Measurements from ENCODE around the gene IGFBP2. TPM values are rescaled to one million over a fixed set of nuclear protein-coding genes. Genes with fewer than 3 reads are reported as not detected.

Gene IGFBP2
- total and polyA plus RNA-seq, 2 experiments from 2014 or later = 451 to 476 TPM

GRCh38 chr2:216700781-216701180 is 67.6 kb downstream of the IGFBP2 start:
- no peak for DNase-seq (ENCODE audit: low read depth in 1 of 2, low spot score in 1 of 2)
- Histone ChIP-seq H3K9me3 (ENCODE audit: low read depth) (no peaks in the 10 kb centered on the region), H3K27me3 (no peaks in the 10 kb centered on the region), H3K4me1 (ENCODE audit: low read depth) (peaks cover 38% of the 10 kb centered on the region), H3K36me3 (no peaks in the 10 kb centered on the region), H3K27ac (no peak overlapping the region), H3K4me3 (no peak overlapping the region)
- TF ChIP-seq CTCF (IDR thresholded peaks at IDR 0.05; ENCODE audit: low read depth, low read length) = no peak

GRCh38 chr2:216701544-216701943 is 68.3 kb downstream of the IGFBP2 start:
- H3K4me3 ChIP-seq = no peak overlapping the region
- peaks cover 30% of the 10 kb centered on the region for H3K4me1 ChIP-seq (ENCODE audit: low read depth)
- H3K36me3 ChIP-seq = no peaks in the 10 kb centered on the region
- no peak for DNase-seq (ENCODE audit: low read depth in 1 of 2, low spot score in 1 of 2)
- no peaks in the 10 kb centered on the region for H3K27me3 ChIP-seq
- TF ChIP-seq CTCF (IDR thresholded peaks at IDR 0.05; ENCODE audit: low read depth, low read length) = no peak
- H3K9me3 ChIP-seq (ENCODE audit: low read depth) = no peaks in the 10 kb centered on the region
- H3K27ac ChIP-seq = no peak overlapping the region

- H3K27me3 ChIP-seq = no peaks in the 10 kb centered on the region
These were observed 69.5 kb downstream of the IGFBP2 start for GRCh38 chr2:216702756-216703155.

GRCh38 chr2:216710551-216711301 is 77.5 kb downstream of the IGFBP2 start:
- H3K4me3 ChIP-seq = no peak overlapping the region
- no peak for DNase-seq (ENCODE audit: low read depth in 1 of 2, low spot score in 1 of 2)
- H3K4me1 ChIP-seq (ENCODE audit: low read depth) = no peaks in the 10 kb centered on the region
- no peak overlapping the region for H3K27ac ChIP-seq
- no peaks in the 10 kb centered on the region for H3K9me3 ChIP-seq (ENCODE audit: low read depth)
- TF ChIP-seq CTCF (IDR thresholded peaks at IDR 0.05; ENCODE audit: low read depth, low read length) = no peak
- H3K27me3 ChIP-seq = no peaks in the 10 kb centered on the region
- H3K36me3 ChIP-seq = no peaks in the 10 kb centered on the region

More at GRCh38 chr2:216702756-216703155, 69.5 kb downstream of the IGFBP2 start:
- Histone ChIP-seq H3K4me3 (no peak overlapping the region), H3K4me1 (ENCODE audit: low read depth) (peaks cover 21% of the 10 kb centered on the region), H3K36me3 (no peaks in the 10 kb centered on the region), H3K27ac (no peak overlapping the region), H3K9me3 (ENCODE audit: low read depth) (no peaks in the 10 kb centered on the region)
- no peak for DNase-seq (ENCODE audit: low read depth in 1 of 2, low spot score in 1 of 2)
- TF ChIP-seq CTCF (IDR thresholded peaks at IDR 0.05; ENCODE audit: low read depth, low read length) = no peak

- Histone ChIP-seq H3K27ac (no peak overlapping the region), H3K4me3 (no peak overlapping the region), H3K27me3 (no peaks in the 10 kb centered on the region), H3K4me1 (ENCODE audit: low read depth) (no peaks in the 10 kb centered on the region), H3K36me3 (no peaks in the 10 kb centered on the region), H3K9me3 (ENCODE audit: low read depth) (no peaks in the 10 kb centered on the region)
- no peak for TF ChIP-seq CTCF (IDR thresholded peaks at IDR 0.05; ENCODE audit: low read depth, low read length)
- no peak for DNase-seq (ENCODE audit: low read depth in 1 of 2, low spot score in 1 of 2)
These were observed 78.1 kb downstream of the IGFBP2 start for GRCh38 chr2:216711348-216711747.

Data from cardiac muscle cell (in vitro differentiated cells and primary cell).